ENCODE measurements around the gene DUSP22.
"Not testable (repeated sequence)": the region's sequence is repeated elsewhere in the genome, so short reads cannot be mapped to it uniquely, and the experiment has no call there.

DUSP22 gene

GRCh38 chr6:362924-363249 is 70.6 kb downstream of the DUSP22 start:
- DNase-seq = no peak
- TF ChIP-seq POLR2A (IDR thresholded peaks at IDR 0.05; ENCODE audit: low read length) (no peak), GATA1 (IDR thresholded peaks at IDR 0.05; ENCODE audit: low read depth, low read length) (no peak)

DNA sequence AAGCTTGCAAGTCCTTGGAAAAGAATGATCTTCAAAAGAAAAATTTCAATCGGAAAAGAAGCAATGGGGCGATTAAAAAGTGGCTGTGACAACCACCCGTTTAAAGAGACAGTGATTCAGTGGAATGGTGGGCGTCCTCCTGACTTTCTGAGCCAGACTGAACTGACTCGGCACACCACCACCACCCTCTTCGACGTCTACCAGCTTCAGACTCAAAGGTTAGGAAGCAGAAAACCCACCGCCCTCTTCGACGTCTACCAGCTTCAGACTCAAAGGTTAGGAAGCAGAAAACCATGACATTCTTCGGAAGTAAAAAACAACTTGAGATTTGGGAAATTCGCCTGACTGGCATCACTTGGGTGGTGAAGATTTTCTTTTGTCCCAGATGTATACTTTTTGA is 71.0 kb downstream of the DUSP22 start:
- TF ChIP-seq GATA1 (IDR thresholded peaks at IDR 0.05; ENCODE audit: low read depth, low read length) (no peak), POLR2A (IDR thresholded peaks at IDR 0.05; ENCODE audit: low read length) (no peak)
- no peak for DNase-seq

GRCh38 chr6:363909-364308 is 71.6 kb downstream of the DUSP22 start:
- TF ChIP-seq POLR2A (IDR thresholded peaks at IDR 0.05; ENCODE audit: low read length) = no peak
- TF ChIP-seq GATA1 (IDR thresholded peaks at IDR 0.05; ENCODE audit: low read depth, low read length) = no peak
- DNase-seq = no peak

GRCh38 chr6:364609-365540 is 72.6 kb downstream of the DUSP22 start:
- no peak for DNase-seq
- TF ChIP-seq GATA1 (IDR thresholded peaks at IDR 0.05; ENCODE audit: low read depth, low read length) (no peak), POLR2A (IDR thresholded peaks at IDR 0.05; ENCODE audit: low read length) (no peak)

GRCh38 chr6:365835-366234 is 73.5 kb downstream of the DUSP22 start:
- TF ChIP-seq POLR2A (IDR thresholded peaks at IDR 0.05; ENCODE audit: low read length) (no peak), GATA1 (IDR thresholded peaks at IDR 0.05; ENCODE audit: low read depth, low read length) (no peak)
- no peak for DNase-seq

- TF ChIP-seq POLR2A (IDR thresholded peaks at IDR 0.05; ENCODE audit: low read length) (no peak), GATA1 (IDR thresholded peaks at IDR 0.05; ENCODE audit: low read depth, low read length) (no peak)
- DNase-seq = no peak
Observed at GRCh38 chr6:366389-367297, 74.4 kb downstream of the DUSP22 start.

DNA sequence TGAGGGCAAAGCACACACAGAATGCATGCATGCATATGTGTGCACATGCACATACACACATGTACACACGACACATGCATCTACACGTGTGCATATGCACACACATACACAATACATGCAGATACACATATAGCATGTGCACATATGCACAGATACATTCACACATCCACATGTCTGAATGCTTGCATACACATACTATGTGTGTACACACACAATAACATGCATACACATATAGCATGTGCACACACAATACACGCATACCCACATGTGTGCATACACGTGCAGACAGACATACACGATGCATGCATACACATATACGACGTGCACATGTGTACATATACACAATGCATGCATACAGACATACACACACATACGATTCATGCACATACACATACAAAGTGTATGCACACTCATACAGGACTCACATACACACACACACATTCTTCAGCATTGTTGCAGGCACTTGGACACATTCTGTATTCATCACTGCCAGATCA is 75.1 kb downstream of the DUSP22 start:
- no peak for DNase-seq
- no peak for TF ChIP-seq POLR2A (IDR thresholded peaks at IDR 0.05; ENCODE audit: low read length)
- TF ChIP-seq GATA1 (IDR thresholded peaks at IDR 0.05; ENCODE audit: low read depth, low read length) = no peak

DNA sequence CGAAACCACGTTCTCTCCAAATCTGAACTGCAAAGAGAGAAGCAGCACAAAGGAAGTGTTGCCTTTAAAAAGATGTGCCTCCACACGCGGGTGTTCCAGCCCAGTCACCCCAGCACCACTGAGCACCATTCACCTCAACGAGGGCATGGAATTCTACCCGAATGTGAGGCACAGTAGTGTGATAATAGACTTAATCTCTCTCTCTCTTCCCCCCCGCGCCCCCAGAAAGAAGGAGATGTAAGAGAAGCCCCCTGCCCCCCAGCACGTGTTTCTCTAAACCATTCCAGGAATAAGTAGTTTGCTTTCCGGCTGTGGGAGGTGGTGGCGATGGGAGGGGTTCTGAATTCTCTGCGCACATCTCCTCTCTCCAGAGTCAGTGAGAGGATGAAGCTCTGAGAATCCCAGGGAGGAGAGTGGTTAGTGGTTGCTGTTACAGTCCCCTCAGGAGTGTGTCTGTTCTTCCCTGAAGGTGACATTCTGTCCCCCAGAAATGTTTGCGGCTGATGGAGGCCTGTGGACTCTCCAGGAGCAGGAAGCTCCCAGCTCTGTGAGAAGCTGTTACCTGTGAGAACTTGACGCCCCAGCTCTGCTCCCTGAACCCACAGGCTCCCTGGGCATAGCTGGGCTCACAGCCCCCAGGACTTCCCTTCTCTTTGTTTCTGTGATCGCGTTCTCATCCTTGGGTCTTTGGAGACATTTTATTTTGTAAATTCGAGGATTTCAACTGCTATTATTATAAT is 75.8 kb downstream of the DUSP22 start:
- no peak for DNase-seq
- TF ChIP-seq GATA1 (IDR thresholded peaks at IDR 0.05; ENCODE audit: low read depth, low read length) = no peak
- TF ChIP-seq POLR2A (IDR thresholded peaks at IDR 0.05; ENCODE audit: low read length) = no peak

DNA sequence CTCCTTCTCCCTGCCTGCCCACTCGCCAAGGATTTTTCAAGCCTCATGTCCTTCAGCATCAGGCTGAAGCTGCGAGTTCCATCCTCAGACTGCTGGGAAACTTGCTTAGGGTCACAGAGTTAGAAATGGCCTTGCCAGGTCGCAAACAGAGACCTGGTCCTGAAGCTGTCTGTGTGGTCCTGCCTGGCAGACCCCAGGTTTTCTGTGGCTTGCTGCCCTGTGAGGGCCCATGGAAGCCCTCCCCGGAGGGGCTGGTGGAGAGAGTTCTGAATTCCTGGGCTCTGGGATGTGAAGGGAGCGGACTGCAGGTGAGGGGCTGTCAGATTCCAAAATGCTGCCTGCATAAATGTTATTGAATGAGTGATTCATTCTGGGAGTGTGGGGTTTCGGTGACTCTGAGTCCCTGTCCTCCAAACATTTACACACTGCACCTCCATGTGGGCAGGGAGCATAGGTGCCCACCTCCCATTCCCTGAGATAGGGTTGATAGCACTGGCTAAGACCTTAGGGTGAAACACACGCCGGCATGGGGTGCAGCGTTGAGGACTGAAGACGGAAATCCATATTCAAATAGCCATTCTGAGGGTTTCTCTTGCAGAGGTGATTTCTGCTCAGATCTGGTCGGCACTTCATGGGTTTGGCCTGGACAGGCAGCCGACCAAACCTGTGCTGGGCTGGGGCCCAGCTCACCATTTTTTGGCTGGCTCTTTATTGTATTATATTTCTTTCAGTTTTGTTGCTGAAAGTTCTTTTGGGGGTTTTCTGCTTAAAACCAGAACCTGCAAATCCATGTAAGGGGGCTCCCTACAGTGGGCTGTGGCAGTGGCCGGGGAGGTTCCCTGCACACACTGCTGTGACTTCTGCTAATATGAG is 77.5 kb downstream of the DUSP22 start:
- no peak for TF ChIP-seq POLR2A (IDR thresholded peaks at IDR 0.05; ENCODE audit: low read length)
- TF ChIP-seq GATA1 (IDR thresholded peaks at IDR 0.05; ENCODE audit: low read depth, low read length) = no peak

GRCh38 chr6:370555-370954 is 78.3 kb downstream of the DUSP22 start:
- no peak for DNase-seq

More for the DNA sequence above, 77.5 kb downstream of the DUSP22 start:
- DNase-seq = no peak

GRCh38 chr6:371851-372250 is 79.6 kb downstream of the DUSP22 start:
- not testable (repeated sequence) for DNase-seq

More at GRCh38 chr6:370555-370954, 78.3 kb downstream of the DUSP22 start:
- TF ChIP-seq POLR2A (IDR thresholded peaks at IDR 0.05; ENCODE audit: low read length) = no peak
- no peak for TF ChIP-seq GATA1 (IDR thresholded peaks at IDR 0.05; ENCODE audit: low read depth, low read length)

GRCh38 chr6:372336-372911 is 80.1 kb downstream of the DUSP22 start:
- DNase-seq = no peak
- no peak for TF ChIP-seq POLR2A (IDR thresholded peaks at IDR 0.05; ENCODE audit: low read length)
- no peak for TF ChIP-seq GATA1 (IDR thresholded peaks at IDR 0.05; ENCODE audit: low read depth, low read length)
